ENCODE data around the gene RDX.

The RDX gene

GRCh38 chr11:110172468-110173065 is 123.8 kb downstream of the RDX start:
- Histone ChIP-seq H3K4me3 (ENCODE audit: low read length, poor library complexity, severe bottlenecking) (no peak overlapping the region), H3K4me1 (ENCODE audit: insufficient read depth, low read length, poor library complexity, severe bottlenecking) (no peaks in the 10 kb centered on the region), H3K79me2 (ENCODE audit: insufficient read depth, low read length) (no peaks in the 10 kb centered on the region), H2AFZ (ENCODE audit: low read length) (no peak overlapping the region), H4K20me1 (ENCODE audit: insufficient read depth, low read length, poor library complexity, severe bottlenecking) (no peaks in the 10 kb centered on the region), H3K9ac (ENCODE audit: low read depth, low read length, poor library complexity, severe bottlenecking) (no peak overlapping the region), H3K9me2 (replicated peaks; ENCODE audit: low read depth, low read length) (no peaks in the 10 kb centered on the region), H3K36me3 (ENCODE audit: insufficient read depth, low read length) (no peaks in the 10 kb centered on the region), H3K9me3 (ENCODE audit: insufficient read depth, low read depth, low read length) (no peaks in the 10 kb centered on the region), H3K27me3 (ENCODE audit: insufficient read depth, low read length, poor library complexity, severe bottlenecking) (no peaks in the 10 kb centered on the region), H3F3A (ENCODE audit: low read depth) (no peaks in the 10 kb centered on the region), H3K4me2 (ENCODE audit: low read depth, low read length, poor library complexity, severe bottlenecking) (no peak overlapping the region)
- TF ChIP-seq CTCF (conservative IDR thresholded peaks at IDR 0.05; ENCODE audit: low read length), result no peak
- no peak for TF ChIP-seq EZH2phosphoT487 (IDR thresholded peaks at IDR 0.05; ENCODE audit: borderline replicate concordance)

GRCh38 chr11:110169738-110170137 is 126.7 kb downstream of the RDX start:
- H3K79me2 ChIP-seq (ENCODE audit: insufficient read depth, low read length), result no peaks in the 10 kb centered on the region
- H3K36me3 ChIP-seq (ENCODE audit: insufficient read depth, low read length), result no peaks in the 10 kb centered on the region
- no peaks in the 10 kb centered on the region for H3K27me3 ChIP-seq (ENCODE audit: insufficient read depth, low read length, poor library complexity, severe bottlenecking)
- no peaks in the 10 kb centered on the region for H4K20me1 ChIP-seq (ENCODE audit: insufficient read depth, low read length, poor library complexity, severe bottlenecking)
- TF ChIP-seq EZH2phosphoT487 (IDR thresholded peaks at IDR 0.05; ENCODE audit: borderline replicate concordance) (no peak), CTCF (conservative IDR thresholded peaks at IDR 0.05; ENCODE audit: low read length) (no peak)
- H3K4me3 ChIP-seq (ENCODE audit: low read length, poor library complexity, severe bottlenecking), result no peak overlapping the region
- H3F3A ChIP-seq (ENCODE audit: low read depth), result no peaks in the 10 kb centered on the region
- H3K4me2 ChIP-seq (ENCODE audit: low read depth, low read length, poor library complexity, severe bottlenecking), result no peak overlapping the region
- no peaks in the 10 kb centered on the region for H3K9me2 ChIP-seq (replicated peaks; ENCODE audit: low read depth, low read length)
- no peak overlapping the region for H3K9ac ChIP-seq (ENCODE audit: low read depth, low read length, poor library complexity, severe bottlenecking)
- no peaks in the 10 kb centered on the region for H3K4me1 ChIP-seq (ENCODE audit: insufficient read depth, low read length, poor library complexity, severe bottlenecking)
- H2AFZ ChIP-seq (ENCODE audit: low read length), result no peak overlapping the region
- no peaks in the 10 kb centered on the region for H3K9me3 ChIP-seq (ENCODE audit: insufficient read depth, low read depth, low read length)

- H3F3A ChIP-seq (ENCODE audit: low read depth), result no peaks in the 10 kb centered on the region
Measured at GRCh38 chr11:110168033-110168803, 128.2 kb downstream of the RDX start.

More at GRCh38 chr11:110168033-110168803, 128.2 kb downstream of the RDX start:
- Histone ChIP-seq H3K36me3 (ENCODE audit: insufficient read depth, low read length) (no peaks in the 10 kb centered on the region), H3K27me3 (ENCODE audit: insufficient read depth, low read length, poor library complexity, severe bottlenecking) (no peaks in the 10 kb centered on the region), H3K79me2 (ENCODE audit: insufficient read depth, low read length) (no peaks in the 10 kb centered on the region), H2AFZ (ENCODE audit: low read length) (no peak overlapping the region), H4K20me1 (ENCODE audit: insufficient read depth, low read length, poor library complexity, severe bottlenecking) (no peaks in the 10 kb centered on the region), H3K4me1 (ENCODE audit: insufficient read depth, low read length, poor library complexity, severe bottlenecking) (no peaks in the 10 kb centered on the region), H3K4me2 (ENCODE audit: low read depth, low read length, poor library complexity, severe bottlenecking) (no peak overlapping the region), H3K4me3 (ENCODE audit: low read length, poor library complexity, severe bottlenecking) (no peak overlapping the region), H3K9me2 (replicated peaks; ENCODE audit: low read depth, low read length) (no peaks in the 10 kb centered on the region), H3K9me3 (ENCODE audit: insufficient read depth, low read depth, low read length) (no peaks in the 10 kb centered on the region), H3K9ac (ENCODE audit: low read depth, low read length, poor library complexity, severe bottlenecking) (no peak overlapping the region)
- TF ChIP-seq CTCF (conservative IDR thresholded peaks at IDR 0.05; ENCODE audit: low read length) (no peak), EZH2phosphoT487 (IDR thresholded peaks at IDR 0.05; ENCODE audit: borderline replicate concordance) (no peak)
